H9 (cell line): Measurements from ENCODE around the gene ATP8A2. TPM values are rescaled to one million over a fixed set of nuclear protein-coding genes. Genes with fewer than 3 reads are reported as not detected.

Source experiments
- DNase-seq: peaks from one replicate; pipeline ENCODE4 v3.0.0-alpha.2; 2017
- H2AFZ ChIP-seq: one replicate; pipeline ENCODE4 v1.6.1; 2013; ENCODE audit warnings: mild to moderate bottlenecking, low read length, control low read depth, moderate library complexity
- H2AK5ac ChIP-seq: 2 replicates; pipeline ENCODE4 v1.6.1; 2013; ENCODE audit warnings: low read length, control low read depth, mixed read lengths; ENCODE audit not compliant: insufficient read length
- H2BK120ac ChIP-seq: one replicate; pipeline ENCODE4 v1.6.1; 2013; ENCODE audit warnings: low read depth, mild to moderate bottlenecking, low read length, control low read depth, inconsistent platforms; ENCODE audit not compliant: poor library complexity, severe bottlenecking
- H2BK12ac ChIP-seq: 2 replicates; pipeline ENCODE4 v1.6.1; 2013; ENCODE audit warnings: low read length, control low read depth, mixed read lengths, low read depth; ENCODE audit not compliant: insufficient read length
- H2BK15ac ChIP-seq: 2 replicates; pipeline ENCODE4 v1.6.1; 2013; ENCODE audit warnings: low read depth, low read length, control low read depth
- H2BK20ac ChIP-seq: one replicate; pipeline ENCODE4 v1.6.1; 2013; ENCODE audit warnings: low read depth, mild to moderate bottlenecking, low read length, control low read depth, inconsistent platforms; ENCODE audit not compliant: poor library complexity, severe bottlenecking
- H2BK5ac ChIP-seq: 2 replicates; pipeline ENCODE4 v1.6.1; 2013; ENCODE audit warnings: low read length, control low read depth, mixed read lengths; ENCODE audit not compliant: insufficient read length
- H3K14ac ChIP-seq: 2 replicates; pipeline ENCODE4 v1.6.1; 2013; ENCODE audit warnings: low read length, control low read depth; ENCODE audit not compliant: insufficient read depth
- H3K18ac ChIP-seq: 2 replicates; pipeline ENCODE4 v1.6.1; 2013; ENCODE audit warnings: low read depth, mild to moderate bottlenecking, mixed read lengths, low read length, control low read depth; ENCODE audit not compliant: insufficient read length
- H3K23ac ChIP-seq: 2 replicates; pipeline ENCODE4 v1.6.1; 2013; ENCODE audit warnings: low read length, control low read depth, mixed read lengths, low read depth; ENCODE audit not compliant: insufficient read length
- H3K23me2 ChIP-seq: 2 replicates; pipeline ENCODE4 v1.6.1; 2013; ENCODE audit warnings: low read depth, mild to moderate bottlenecking, mixed read lengths, low read length, control low read depth; ENCODE audit not compliant: insufficient read length, poor library complexity, severe bottlenecking
- H3K27ac ChIP-seq: 2 replicates; pipeline ENCODE4 v1.5.1; 2013; ENCODE audit warnings: low read length, control low read depth, mixed read lengths, low read depth; ENCODE audit not compliant: insufficient read length
- H3K27me3 ChIP-seq: 2 replicates; pipeline ENCODE4 v1.6.1; 2013; ENCODE audit warnings: low read length, control low read depth, inconsistent platforms; ENCODE audit not compliant: insufficient read depth
- H3K4ac ChIP-seq: 2 replicates; pipeline ENCODE4 v1.6.1; 2013; ENCODE audit warnings: low read depth, mild to moderate bottlenecking, control low read depth, inconsistent platforms, low read length, moderate library complexity
- H3K4me1 ChIP-seq: 2 replicates; pipeline ENCODE4 v1.6.1; 2013; ENCODE audit warnings: low read length, control low read depth, inconsistent platforms; ENCODE audit not compliant: insufficient read depth
- H3K4me2 ChIP-seq: 2 replicates; pipeline ENCODE4 v1.6.1; 2013; ENCODE audit warnings: low read length, control low read depth, mixed read lengths; ENCODE audit not compliant: insufficient read length, insufficient read depth
- H3K56ac ChIP-seq: 2 replicates; pipeline ENCODE4 v1.6.1; 2013; ENCODE audit warnings: low read depth, mild to moderate bottlenecking, mixed read lengths, low read length, control low read depth; ENCODE audit not compliant: insufficient read length
- H3K79me1 ChIP-seq: 2 replicates; pipeline ENCODE4 v1.6.1; 2013; ENCODE audit warnings: low read depth, mild to moderate bottlenecking, moderate library complexity, low read length, control low read depth, inconsistent platforms; ENCODE audit not compliant: insufficient read depth, poor library complexity, severe bottlenecking
- H3K79me2 ChIP-seq: 2 replicates; pipeline ENCODE4 v1.6.1; 2013; ENCODE audit warnings: low read length, control low read depth, inconsistent platforms; ENCODE audit not compliant: insufficient read depth
- H3K9ac ChIP-seq: 2 replicates; pipeline ENCODE4 v1.6.1; 2013; ENCODE audit warnings: low read length, control low read depth, mixed read lengths; ENCODE audit not compliant: insufficient read length; ENCODE audit errors: extremely low read depth
- H3K9me3 ChIP-seq: one replicate; pipeline ENCODE4 v1.6.1; 2013; ENCODE audit warnings: low read depth, low read length, inconsistent platforms; ENCODE audit not compliant: control insufficient read depth
- H3T11ph ChIP-seq: one replicate; pipeline ENCODE4 v1.6.1; 2013; ENCODE audit warnings: mild to moderate bottlenecking, low read length, control low read depth, inconsistent platforms
- H4K20me1 ChIP-seq: one replicate; pipeline ENCODE4 v1.6.1; 2013; ENCODE audit not compliant: control insufficient read depth, insufficient read length, insufficient read depth
- H4K5ac ChIP-seq: 2 replicates; pipeline ENCODE4 v1.6.1; 2013; ENCODE audit warnings: low read depth, mild to moderate bottlenecking, mixed read lengths, low read length, control low read depth; ENCODE audit not compliant: insufficient read length
- H4K8ac ChIP-seq: replicated peaks from 2 replicates; pipeline ENCODE4 v1.6.1; 2013; ENCODE audit warnings: low read length, control low read depth, mixed read lengths, low read depth; ENCODE audit not compliant: insufficient read length
- H4K91ac ChIP-seq: 2 replicates; pipeline ENCODE4 v1.6.1; 2013; ENCODE audit warnings: low read depth, mild to moderate bottlenecking, moderate library complexity, mixed read lengths, low read length, control low read depth; ENCODE audit not compliant: insufficient read length
- H3K27ac Mint-ChIP-seq, 3 experiments: 2 replicates in 2 of 3; 3 replicates in 1 of 3; pipeline ENCODE4 v1.8.0; 2020 to 2021; ENCODE audit warnings: mixed read lengths in 3 of 3, mild to moderate bottlenecking in 1 of 3, moderate library complexity in 1 of 3
- H3K27me3 Mint-ChIP-seq: 2 replicates; pipeline ENCODE4 v1.8.0; 2021; ENCODE audit warnings: low read depth, mild to moderate bottlenecking, moderate library complexity, mixed read lengths
- H3K36me3 Mint-ChIP-seq, 3 experiments: 2 replicates in 2 of 3; 3 replicates in 1 of 3; pipeline ENCODE4 v1.8.0; 2020 to 2021; ENCODE audit warnings: low read depth in 3 of 3, mixed read lengths in 3 of 3; ENCODE audit not compliant: insufficient read depth in 1 of 3
- H3K4me1 Mint-ChIP-seq, 2 experiments: 2 replicates each; pipeline ENCODE4 v1.8.0; 2020; ENCODE audit warnings: mixed read lengths in 2 of 2
- H3K4me3 Mint-ChIP-seq, 2 experiments: 2 replicates in 1 of 2; 3 replicates in 1 of 2; pipeline ENCODE4 v1.8.0; 2020 to 2021; ENCODE audit warnings: mild to moderate bottlenecking in 2 of 2, mixed read lengths in 2 of 2, moderate library complexity in 1 of 2
- H3K9me3 Mint-ChIP-seq, 2 experiments: 2 replicates in 1 of 2; 3 replicates in 1 of 2; pipeline ENCODE4 v1.8.0; 2020; ENCODE audit warnings: mild to moderate bottlenecking in 2 of 2, mixed read lengths in 2 of 2, moderate library complexity in 1 of 2
- WGBS: extraction: QIAGEN DNeasy Blood & Tissue Kit; methylation state at CpG from one replicate; pipeline ENCODE4 v1.1.7; 2013; ENCODE audit warnings: missing lambda C conversion rate, low lambda C conversion rate, mixed read lengths; ENCODE audit not compliant: insufficient read length; ENCODE audit errors: extremely low coverage; 5-methylcytosine and 5-hydroxymethylcytosine counted together
- total RNA-seq: library from RNA; stranded (reverse); gene quantifications from 2 replicates; pipeline ENCODE4 v1.2.1, GENCODE V29; 2021
- TF ChIP-seq, protein P1 (sequence below): fragments of 200-600 bp; sonication (generic); conservative IDR thresholded peaks from 3 replicates; pipeline ENCODE4 v1.8.0; 2021; ENCODE audit warnings: antibody characterized with exemption, mild to moderate bottlenecking

ATP8A2 gene
- total RNA-seq, 1 experiment from 2014 or later = 18.2 TPM

- Histone ChIP-seq H2AK5ac (no peak overlapping the region), H3K79me1 (no peaks in the 10 kb centered on the region), H4K5ac (no peak overlapping the region), H3K23me2 (no peaks in the 10 kb centered on the region), H3K4me1 (0 out of 2 replicates have a peak, but pooled peaks cover 4% of the 10 kb centered on the region), H2BK120ac (no peak overlapping the region), H3K23ac (no peak overlapping the region), H2BK5ac (no peak overlapping the region), H4K20me1 (no peaks in the 10 kb centered on the region), H3K27me3 (no peaks in the 10 kb centered on the region), H3K9me3 (no peaks in the 10 kb centered on the region), H3K27ac (no peak overlapping the region), H3K9ac (no peak overlapping the region), H2BK12ac (no peak overlapping the region), H3K4ac (no peak overlapping the region), H2BK20ac (no peak overlapping the region), H2BK15ac (no peak overlapping the region), H4K91ac (no peak overlapping the region), H3K56ac (no peak overlapping the region), H2AFZ (no peak overlapping the region), H4K8ac (no peak overlapping the region), H3K14ac (no peak overlapping the region), H3K79me2 (no peaks in the 10 kb centered on the region), H3K4me2 (no peak overlapping the region), H3K18ac (no peak overlapping the region), H3T11ph (no peak overlapping the region)
- H3K4me1 Mint-ChIP-seq = peaks cover 6 to 7% of the 10 kb centered on the region in 2 experiments
- H3K9me3 Mint-ChIP-seq = peaks cover 0 to 3% of the 10 kb centered on the region in 2 experiments; a peak in 1 of 5 replicates
- no peak overlapping the region for H3K4me3 Mint-ChIP-seq
- WGBS = no CpG with 5 or more reads among the region's 4 CpGs
- no peaks in the 10 kb centered on the region for H3K27me3 Mint-ChIP-seq
- no peaks in the 10 kb centered on the region; a peak in 1 of 7 replicates for H3K36me3 Mint-ChIP-seq
- TF ChIP-seq, protein P1, sequence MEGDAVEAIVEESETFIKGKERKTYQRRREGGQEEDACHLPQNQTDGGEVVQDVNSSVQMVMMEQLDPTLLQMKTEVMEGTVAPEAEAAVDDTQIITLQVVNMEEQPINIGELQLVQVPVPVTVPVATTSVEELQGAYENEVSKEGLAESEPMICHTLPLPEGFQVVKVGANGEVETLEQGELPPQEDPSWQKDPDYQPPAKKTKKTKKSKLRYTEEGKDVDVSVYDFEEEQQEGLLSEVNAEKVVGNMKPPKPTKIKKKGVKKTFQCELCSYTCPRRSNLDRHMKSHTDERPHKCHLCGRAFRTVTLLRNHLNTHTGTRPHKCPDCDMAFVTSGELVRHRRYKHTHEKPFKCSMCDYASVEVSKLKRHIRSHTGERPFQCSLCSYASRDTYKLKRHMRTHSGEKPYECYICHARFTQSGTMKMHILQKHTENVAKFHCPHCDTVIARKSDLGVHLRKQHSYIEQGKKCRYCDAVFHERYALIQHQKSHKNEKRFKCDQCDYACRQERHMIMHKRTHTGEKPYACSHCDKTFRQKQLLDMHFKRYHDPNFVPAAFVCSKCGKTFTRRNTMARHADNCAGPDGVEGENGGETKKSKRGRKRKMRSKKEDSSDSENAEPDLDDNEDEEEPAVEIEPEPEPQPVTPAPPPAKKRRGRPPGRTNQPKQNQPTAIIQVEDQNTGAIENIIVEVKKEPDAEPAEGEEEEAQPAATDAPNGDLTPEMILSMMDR = no peak
- no peak for DNase-seq
- H3K27ac Mint-ChIP-seq = no peak overlapping the region
Measured at GRCh38 chr13:25353344-25353743, 18.4 kb upstream of the ATP8A2 start.
